ENCODE measurements around the gene UBE2F.
"Not testable (repeated sequence)": the region's sequence is repeated elsewhere in the genome, so short reads cannot be mapped to it uniquely, and the experiment has no call there.

UBE2F gene

GRCh38 chr2:238022594-238023157, 55.9 kb downstream of the UBE2F start:
- DNase-seq: no peak

- DNase-seq: no peak
Measured at GRCh38 chr2:238023608-238024007, 56.8 kb downstream of the UBE2F start.

- DNase-seq: no peak
Measured at GRCh38 chr2:238024986-238025385, 58.2 kb downstream of the UBE2F start.

GRCh38 chr2:238025741-238026360, 59.0 kb downstream of the UBE2F start:
- no peak for DNase-seq

GRCh38 chr2:238027058-238027457, 60.2 kb downstream of the UBE2F start:
- no peak for DNase-seq

- no peak for DNase-seq
Measured at GRCh38 chr2:238027591-238028415, 61.0 kb downstream of the UBE2F start.

- no peak for DNase-seq
Measured at GRCh38 chr2:238029853-238030252, 63.0 kb downstream of the UBE2F start.

GRCh38 chr2:238030422-238031155, 63.8 kb downstream of the UBE2F start:
- no peak for DNase-seq

GRCh38 chr2:238031751-238032150, 64.9 kb downstream of the UBE2F start:
- no peak for DNase-seq

GRCh38 chr2:238032755-238033337, 66.0 kb downstream of the UBE2F start:
- DNase-seq: no peak

GRCh38 chr2:238033991-238034390, 67.2 kb downstream of the UBE2F start:
- DNase-seq: not testable (repeated sequence)

GRCh38 chr2:238038203-238038602, 71.4 kb downstream of the UBE2F start:
- no peak for DNase-seq

GRCh38 chr2:238039151-238039550, 72.3 kb downstream of the UBE2F start:
- no peak for DNase-seq

GRCh38 chr2:238039985-238040384, 73.2 kb downstream of the UBE2F start:
- no peak for DNase-seq

- no peak for DNase-seq
Measured at GRCh38 chr2:238040918-238041317, 74.1 kb downstream of the UBE2F start.

GRCh38 chr2:238042090-238042489, 75.3 kb downstream of the UBE2F start:
- DNase-seq: no peak

GRCh38 chr2:238042849-238043584, 76.2 kb downstream of the UBE2F start:
- DNase-seq: no peak

- DNase-seq: no peak
Measured at GRCh38 chr2:238043851-238044250, 77.0 kb downstream of the UBE2F start.

- DNase-seq: no peak
Measured at GRCh38 chr2:238045575-238045974, 78.8 kb downstream of the UBE2F start.

- DNase-seq: no peak
Measured at GRCh38 chr2:238046725-238047270, 80.0 kb downstream of the UBE2F start.

GRCh38 chr2:238053191-238053776, 86.5 kb downstream of the UBE2F start:
- no peak for DNase-seq

- no peak for DNase-seq
Measured at GRCh38 chr2:238055841-238056240, 89.0 kb downstream of the UBE2F start.
